H1 (cell line): Measurements from ENCODE around the gene OR2AG1. TPM values are rescaled to one million over a fixed set of nuclear protein-coding genes. Genes with fewer than 3 reads are reported as not detected.

Experiments
- FOSL1 ChIP-seq: IDR thresholded peaks from 2 replicates; pipeline ENCODE4 v1.6.1; 2011; ENCODE audit warnings: mild to moderate bottlenecking, low read depth, low read length, moderate library complexity; ENCODE audit not compliant: insufficient read depth
- NANOG ChIP-seq: IDR thresholded peaks from 2 replicates; pipeline ENCODE4 v1.6.1; 2011; ENCODE audit warnings: low read length, low read depth, mild to moderate bottlenecking, inconsistent platforms; ENCODE audit not compliant: insufficient read depth, poor library complexity, severe bottlenecking
- SAP30 ChIP-seq: fragments of 300-600 bp; sonication (generic); IDR thresholded peaks from 2 replicates; pipeline ENCODE4 v1.7.1; 2012; ENCODE audit warnings: low read length, moderate library complexity, mild to moderate bottlenecking, inconsistent platforms; ENCODE audit not compliant: insufficient read depth, insufficient replicate concordance
- SP4 ChIP-seq: IDR thresholded peaks from 2 replicates; pipeline ENCODE4 v1.6.1; 2012; ENCODE audit warnings: low read length, inconsistent platforms
- polyA plus RNA-seq, 7 experiments: library from polyadenylated mRNA; depleted of rRNA in 3 of 7; stranded (reverse) in 5 of 7; unstranded in 2 of 7; fragments of >200 nt in 5 of 7; fragments of 200-250 nt in 2 of 7; gene quantifications; 1 replicate in 5 of 7; 2 replicates in 1 of 7; 4 replicates in 1 of 7; pipeline versions ENCODE4 v1.2.1 to v1.2.3, GENCODE V29; 2011 to 2013; ENCODE audit warnings: missing spikeins in 2 of 7, mixed read lengths in 2 of 7
- total RNA-seq: library from RNA; stranded (reverse); fragmentation: NEBNext Ultra II Directional; extraction: Animal tissue kit (Norgen Biotek cat#: 25700); gene quantifications from 2 replicates; pipeline ENCODE4 v1.2.1, GENCODE V29; 2021

OR2AG1 gene
- total and polyA plus RNA-seq, 2 of the 8 experiments (the other 6 are each of a cell fraction or from before 2014, with no cell fraction given) = not detected

- TF ChIP-seq NANOG = no peak
- no peak for TF ChIP-seq FOSL1
- TF ChIP-seq SP4 = no peak
- TF ChIP-seq SAP30 = no peak
- TF ChIP-seq, all 59 proteins: peak for 0
Measured at GRCh38 chr11:6834021-6834420, 51.2 kb downstream of the OR2AG1 start (continued).

Other genes with a start within 250 kb of the OR2AG1 start
- gene RRP8, start 179.4 kb upstream of the OR2AG1 start, total RNA-seq = 14.9 and 15.4 TPM in 2 replicates
- 3.6 and 4.2 TPM in 2 replicates for gene RRP8, start 179.4 kb upstream of the OR2AG1 start, polyA plus RNA-seq (2011; rRNA removed)
- 91.4 and 103 TPM in 2 replicates for gene ILK, start 179.2 kb upstream of the OR2AG1 start, total RNA-seq
- 117 and 132 TPM in 2 replicates for gene ILK, start 179.2 kb upstream of the OR2AG1 start, polyA plus RNA-seq (2011; rRNA removed)
- gene TAF10, start 170.8 kb upstream of the OR2AG1 start, total RNA-seq = 128 and 153 TPM in 2 replicates
- 213 and 242 TPM in 2 replicates for gene TAF10, start 170.8 kb upstream of the OR2AG1 start, polyA plus RNA-seq (2011; rRNA removed)
- gene TPP1, start 163.6 kb upstream of the OR2AG1 start, total RNA-seq = 34.9 and 36.1 TPM in 2 replicates
- gene TPP1, start 163.6 kb upstream of the OR2AG1 start, polyA plus RNA-seq (2011; rRNA removed) = 58.4 and 77.5 TPM in 2 replicates
- gene DCHS1, start 127.2 kb upstream of the OR2AG1 start, total RNA-seq = 10.5 and 11.3 TPM in 2 replicates
- 8.2 and 8.9 TPM in 2 replicates for gene DCHS1, start 127.2 kb upstream of the OR2AG1 start, polyA plus RNA-seq (2011; rRNA removed)
- 70.5 and 71.7 TPM in 2 replicates for gene MRPL17, start 99.7 kb upstream of the OR2AG1 start, total RNA-seq
- gene MRPL17, start 99.7 kb upstream of the OR2AG1 start, polyA plus RNA-seq (2011; rRNA removed) = 44.5 and 55.7 TPM in 2 replicates
- 0.17 and 0.22 TPM in 2 replicates for gene OR2AG2, start 11.0 kb upstream of the OR2AG1 start, total RNA-seq
- gene OR2AG2, start 11.0 kb upstream of the OR2AG1 start, polyA plus RNA-seq (2011; rRNA removed) = 0.49 and 0.74 TPM in 2 replicates
- gene OR6A2, start 16.7 kb downstream of the OR2AG1 start, total RNA-seq = 0.10 and 0.20 TPM in 2 replicates
- gene OR6A2, start 16.7 kb downstream of the OR2AG1 start, polyA plus RNA-seq (2011; rRNA removed) = 0.14 TPM in 2 replicates
- not detected in 2 replicates for gene OR10A5, start 62.7 kb downstream of the OR2AG1 start, total RNA-seq
- not detected in 2 replicates for gene OR10A5, start 62.7 kb downstream of the OR2AG1 start, polyA plus RNA-seq (2011; rRNA removed)
- not detected in 2 replicates for gene OR10A2, start 80.0 kb downstream of the OR2AG1 start, total RNA-seq
- not detected in 2 replicates for gene OR10A2, start 80.0 kb downstream of the OR2AG1 start, polyA plus RNA-seq (2011; rRNA removed)
- gene OR10A4, start 93.6 kb downstream of the OR2AG1 start, total RNA-seq = not detected in 2 replicates
- gene OR10A4, start 93.6 kb downstream of the OR2AG1 start, polyA plus RNA-seq (2011; rRNA removed) = not detected in 2 replicates
- 0.29 TPM in 1 of 2 replicates, not detected in the other for gene OR2D2, start 109.5 kb downstream of the OR2AG1 start, total RNA-seq
- 0.08 and 0.15 TPM in 2 replicates for gene OR2D2, start 109.5 kb downstream of the OR2AG1 start, polyA plus RNA-seq (2011; rRNA removed)
- gene OR2D3, start 138.0 kb downstream of the OR2AG1 start, total RNA-seq = not detected in 2 replicates
- not detected in 2 replicates for gene OR2D3, start 138.0 kb downstream of the OR2AG1 start, polyA plus RNA-seq (2011; rRNA removed)
- gene ZNF215, start 143.4 kb downstream of the OR2AG1 start, total RNA-seq = 17.1 and 17.9 TPM in 2 replicates
- 4.3 and 6.4 TPM in 2 replicates for gene ZNF215, start 143.4 kb downstream of the OR2AG1 start, polyA plus RNA-seq (2011; rRNA removed)
- gene ZNF214, start 237.3 kb downstream of the OR2AG1 start, total RNA-seq = 3.2 and 5.0 TPM in 2 replicates
- gene ZNF214, start 237.3 kb downstream of the OR2AG1 start, polyA plus RNA-seq (2011; rRNA removed) = 0.71 and 0.80 TPM in 2 replicates
- 0.08 TPM in 1 of 2 replicates, not detected in the other for gene NLRP14, start 237.5 kb downstream of the OR2AG1 start, total RNA-seq
- gene NLRP14, start 237.5 kb downstream of the OR2AG1 start, polyA plus RNA-seq (2011; rRNA removed) = 0.02 and 0.05 TPM in 2 replicates